OCI-LY7 (cell line): ENCODE results near the gene SASH3. TPM values are rescaled to one million over a fixed set of nuclear protein-coding genes. Genes with fewer than 3 reads are reported as not detected.
A peak's percentile ranks its signal among the peaks of the same experiment; 100 is the strongest.

Experiments
- BruUV-seq: library from RNA; stranded (reverse); fragments of 400-500 nt; replicated peaks from 2 replicates; lab custom pipeline; 2021; lab: Mats Ljungman, UMichigan
- CTCF ChIA-PET: fragments of 300-600 bp; sonication (Branson Sonifier 250); formaldehyde crosslinking; loops from one replicate; lab custom pipeline; 2022; ENCODE audit warnings: antibody characterized with exemption; ENCODE audit not compliant: unreplicated experiment; lab: Charles Lee
- POLR2A ChIA-PET: fragments of 300-600 bp; sonication (Branson Sonifier 250); formaldehyde crosslinking; loops from one replicate; lab custom pipeline; 2022; ENCODE audit warnings: antibody characterized with exemption; lab: Charles Lee
- DNase-seq: peaks from one replicate; pipeline ENCODE4 v3.0.0-alpha.2; 2015; ENCODE audit warnings: low spot score
- H2AFZ ChIP-seq: fragments of 200-600 bp; sonication (generic), shearing (Covaris generic); 2 replicates; pipeline ENCODE4 v1.6.1; 2014; ENCODE audit warnings: mild to moderate bottlenecking, antibody characterized with exemption, low read length, moderate library complexity
- H3K27ac ChIP-seq: fragments of 200-600 bp; sonication (generic); 2 replicates; pipeline ENCODE4 v1.5.1; 2014; ENCODE audit warnings: mixed run types, low read depth, mild to moderate bottlenecking, moderate library complexity, low read length, inconsistent platforms; ENCODE audit not compliant: poor library complexity, severe bottlenecking
- H3K36me3 ChIP-seq: fragments of 200-600 bp; sonication (generic); 2 replicates; pipeline ENCODE4 v1.6.1; 2014; ENCODE audit warnings: mild to moderate bottlenecking, antibody characterized with exemption, low read length, moderate library complexity, mixed read lengths; ENCODE audit not compliant: insufficient read depth
- H3K4me1 ChIP-seq: fragments of 200-600 bp; sonication (generic); 2 replicates; pipeline ENCODE4 v1.5.1; 2014; ENCODE audit warnings: mild to moderate bottlenecking, low read length; ENCODE audit not compliant: insufficient read depth, poor library complexity, severe bottlenecking
- H3K4me2 ChIP-seq: fragments of 200-600 bp; sonication (generic); 2 replicates; pipeline ENCODE4 v1.6.1; 2014; ENCODE audit warnings: mild to moderate bottlenecking, low read length
- H3K4me3 ChIP-seq: fragments of 200-600 bp; sonication (generic); 2 replicates; pipeline ENCODE4 v1.5.1; 2014; ENCODE audit warnings: mild to moderate bottlenecking, low read depth, low read length; ENCODE audit not compliant: poor library complexity, severe bottlenecking
- H3K79me2 ChIP-seq: fragments of 200-600 bp; sonication (generic); 2 replicates; pipeline ENCODE4 v1.6.1; 2016; ENCODE audit warnings: low read depth, mild to moderate bottlenecking, low read length, moderate library complexity, mixed read lengths; ENCODE audit not compliant: insufficient read depth
- H3K9me2 ChIP-seq: fragments of 200-600 bp; sonication (generic); 2 replicates; pipeline ENCODE4 v1.6.1; 2016; ENCODE audit warnings: mild to moderate bottlenecking, low read length, mixed read lengths; ENCODE audit not compliant: insufficient read depth
- H3K9me3 ChIP-seq: fragments of 200-600 bp; sonication (generic); 2 replicates; pipeline ENCODE4 v1.6.1; 2014; ENCODE audit warnings: mild to moderate bottlenecking, mixed run types, low read length, mixed read lengths
- H4K20me1 ChIP-seq: fragments of 200-600 bp; sonication (generic); 2 replicates; pipeline ENCODE4 v1.6.1; 2014; ENCODE audit warnings: mild to moderate bottlenecking, antibody characterized with exemption, low read length, moderate library complexity, mixed read lengths; ENCODE audit not compliant: insufficient read depth
- EZH2phosphoT487 ChIP-seq: fragments of 200-600 bp; sonication (generic); IDR thresholded peaks from 2 replicates; pipeline ENCODE4 v1.6.1; 2018; ENCODE audit warnings: low read depth, borderline replicate concordance, mild to moderate bottlenecking, mixed run types, antibody characterized with exemption, low read length, moderate library complexity, mixed read lengths
- intact Hi-C: fragments of 100-400 bp; cut with micrococcal nuclease; formaldehyde crosslinking; loops from one replicate; pipeline ENCODE4 v1.10.0; 2022; ENCODE audit not compliant: unreplicated experiment
- total RNA-seq, 2 experiments: library from RNA; depleted of rRNA in 1 of 2; stranded (reverse); fragments of >200 nt in 1 of 2; shearing (Covaris generic) in 1 of 2; gene quantifications; 2 replicates each; pipeline ENCODE4 v1.2.3, GENCODE V29; 2014 to 2022
- TF ChIP-seq, protein P1 (sequence below): fragments of 200-600 bp; sonication (generic); conservative IDR thresholded peaks from 2 replicates; pipeline ENCODE4 v1.5.1; 2014; ENCODE audit warnings: mild to moderate bottlenecking, antibody characterized with exemption, low read length, moderate library complexity, mixed read lengths

Gene SASH3
- total RNA-seq, 2 experiments from 2014 or later = 157 to 194 TPM

GRCh38 chrX:129762448-129762847, 17.3 kb upstream of the SASH3 start:
- no peak for TF ChIP-seq EZH2phosphoT487
- TF ChIP-seq, protein P1, sequence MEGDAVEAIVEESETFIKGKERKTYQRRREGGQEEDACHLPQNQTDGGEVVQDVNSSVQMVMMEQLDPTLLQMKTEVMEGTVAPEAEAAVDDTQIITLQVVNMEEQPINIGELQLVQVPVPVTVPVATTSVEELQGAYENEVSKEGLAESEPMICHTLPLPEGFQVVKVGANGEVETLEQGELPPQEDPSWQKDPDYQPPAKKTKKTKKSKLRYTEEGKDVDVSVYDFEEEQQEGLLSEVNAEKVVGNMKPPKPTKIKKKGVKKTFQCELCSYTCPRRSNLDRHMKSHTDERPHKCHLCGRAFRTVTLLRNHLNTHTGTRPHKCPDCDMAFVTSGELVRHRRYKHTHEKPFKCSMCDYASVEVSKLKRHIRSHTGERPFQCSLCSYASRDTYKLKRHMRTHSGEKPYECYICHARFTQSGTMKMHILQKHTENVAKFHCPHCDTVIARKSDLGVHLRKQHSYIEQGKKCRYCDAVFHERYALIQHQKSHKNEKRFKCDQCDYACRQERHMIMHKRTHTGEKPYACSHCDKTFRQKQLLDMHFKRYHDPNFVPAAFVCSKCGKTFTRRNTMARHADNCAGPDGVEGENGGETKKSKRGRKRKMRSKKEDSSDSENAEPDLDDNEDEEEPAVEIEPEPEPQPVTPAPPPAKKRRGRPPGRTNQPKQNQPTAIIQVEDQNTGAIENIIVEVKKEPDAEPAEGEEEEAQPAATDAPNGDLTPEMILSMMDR = no peak
- Histone ChIP-seq H3K27ac (no peak overlapping the region), H3K4me3 (no peak overlapping the region), H3K36me3 (no peaks in the 10 kb centered on the region), H4K20me1 (no peaks in the 10 kb centered on the region), H3K4me1 (peaks cover 66% of the 10 kb centered on the region), H3K4me2 (no peak overlapping the region), H3K79me2 (no peaks in the 10 kb centered on the region), H2AFZ (no peak overlapping the region), H3K9me2 (no peaks in the 10 kb centered on the region), H3K9me3 (no peaks in the 10 kb centered on the region)
- ChIA-PET CTCF (no interaction called here), POLR2A (interaction anchor here (1.7 to 2.6 kb wide), 2 partner anchors 10 to 16 kb away, joined by 4 to 13 read pairs; no protein-coding TSS in a partner anchor)
- BruUV-seq = no TSS peak
- no peak for DNase-seq
- intact Hi-C loops = no loop called here

DNA sequence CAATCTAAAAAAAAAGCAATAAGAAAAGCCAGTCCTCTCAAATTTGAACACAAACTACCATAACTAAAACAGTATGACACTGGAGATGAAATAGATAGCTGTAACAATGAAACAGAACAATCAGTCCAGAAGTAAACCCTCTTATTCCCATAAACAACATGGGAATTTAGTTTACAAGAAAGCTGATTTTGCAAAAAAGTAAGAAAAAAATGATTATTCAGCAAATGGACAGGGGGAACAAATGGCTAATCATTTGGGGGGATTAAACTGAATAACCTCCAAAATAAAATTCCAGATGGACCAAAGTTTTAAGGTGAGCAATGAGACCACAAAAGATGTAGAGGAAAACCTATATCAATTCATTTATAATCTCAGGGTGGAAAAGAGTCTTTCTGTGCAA, 16.1 kb upstream of the SASH3 start:
- no peaks in the 10 kb centered on the region for H3K36me3 ChIP-seq
- H3K4me2 ChIP-seq = no peak overlapping the region
- BruUV-seq = no TSS peak
- H3K27ac ChIP-seq = no peak overlapping the region
- H3K79me2 ChIP-seq = no peaks in the 10 kb centered on the region
- DNase-seq = no peak
- intact Hi-C loops = no loop called here
- H3K9me3 ChIP-seq = no peaks in the 10 kb centered on the region
- TF ChIP-seq, protein P1 = no peak
- no peak for TF ChIP-seq EZH2phosphoT487
- CTCF ChIA-PET = no interaction called here
- no peak overlapping the region for H3K4me3 ChIP-seq
- H2AFZ ChIP-seq = peak overlapping the region; percentile 30; the same call in 1 of the 2 replicates
- POLR2A ChIA-PET = interaction anchor here (0.6 to 2.6 kb wide), 6 partner anchors 9 to 24 kb away, joined by 3 to 13 read pairs (median 4); no protein-coding TSS in a partner anchor
- H4K20me1 ChIP-seq = no peaks in the 10 kb centered on the region
- H3K4me1 ChIP-seq = peaks cover 68% of the 10 kb centered on the region
- H3K9me2 ChIP-seq = no peaks in the 10 kb centered on the region

DNA sequence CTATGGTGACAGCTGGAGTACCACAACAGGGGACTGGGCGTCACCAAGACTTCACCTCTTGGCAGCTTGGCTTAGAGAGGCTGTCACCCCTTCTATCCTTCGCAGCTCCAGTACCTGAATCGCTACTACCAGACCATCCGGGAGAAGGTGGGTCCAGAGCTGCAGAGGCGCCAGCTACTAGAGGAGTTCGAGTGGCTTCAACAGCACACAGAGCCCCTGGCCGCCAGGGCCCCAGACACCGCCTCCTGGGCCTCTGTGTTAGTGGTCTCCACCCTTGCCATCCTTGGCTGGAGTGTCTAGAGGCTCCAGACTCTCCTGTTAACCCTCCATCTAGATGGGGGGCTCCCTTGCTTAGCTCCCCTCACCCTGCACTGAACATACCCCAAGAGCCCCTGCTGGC, 11.6 kb upstream of the SASH3 start:
- intact Hi-C loops = no loop called here
- TF ChIP-seq EZH2phosphoT487 = no peak
- TF ChIP-seq, protein P1 = no peak
- ChIA-PET CTCF (no interaction called here), POLR2A (interaction anchor here (0.9 to 7.9 kb wide), 5 partner anchors 9 to 66 kb away, joined by 3 to 126 read pairs (median 29); partner anchors contain the start of gene SASH3)
- no peaks in the 10 kb centered on the region for H3K79me2 ChIP-seq
- H2AFZ ChIP-seq = no peak overlapping the region
- H3K9me3 ChIP-seq = 0 out of 2 replicates have a peak, but pooled peaks cover 4% of the 10 kb centered on the region
- peak overlapping the region; percentile 70 for H3K4me2 ChIP-seq
- H4K20me1 ChIP-seq = no peaks in the 10 kb centered on the region
- H3K4me3 ChIP-seq = no peak overlapping the region
- DNase-seq = no peak
- no TSS peak for BruUV-seq
- peaks cover 84% of the 10 kb centered on the region for H3K4me1 ChIP-seq
- H3K27ac ChIP-seq = peak overlapping the region; percentile 100
- no peaks in the 10 kb centered on the region for H3K36me3 ChIP-seq
- no peaks in the 10 kb centered on the region for H3K9me2 ChIP-seq
